Effector memory CD4-positive, alpha-beta T cell (primary cell): ENCODE measurements around the gene ZBTB12.
"Not testable (repeated sequence)": the region's sequence is repeated elsewhere in the genome, so short reads cannot be mapped to it uniquely, and the experiment has no call there.

ENCODE experiments used
- DNase-seq, 3 donors: peaks; one replicate each; pipeline ENCODE4 v3.0.0-alpha.2; 2020
- H3K27ac ChIP-seq: 2 replicates; pipeline ENCODE4 v1.7.0; 2013; ENCODE audit warnings: mild to moderate bottlenecking, low read length, moderate library complexity; ENCODE audit not compliant: insufficient read depth, poor library complexity, severe bottlenecking
- H3K27me3 ChIP-seq: replicated peaks from 2 replicates; pipeline ENCODE4 v1.7.0; 2013; ENCODE audit warnings: mild to moderate bottlenecking, low read length; ENCODE audit not compliant: insufficient read depth, control insufficient read depth, poor library complexity, severe bottlenecking
- H3K36me3 ChIP-seq: 2 replicates; pipeline ENCODE4 v1.7.0; 2013; ENCODE audit warnings: mild to moderate bottlenecking, low read length, moderate library complexity; ENCODE audit not compliant: control insufficient read depth, insufficient read depth
- H3K4me1 ChIP-seq: 2 replicates; pipeline ENCODE4 v1.7.0; 2013; ENCODE audit warnings: low read length, mild to moderate bottlenecking; ENCODE audit not compliant: control insufficient read depth, insufficient read depth, poor library complexity, severe bottlenecking
- H3K4me3 ChIP-seq: 2 replicates; pipeline ENCODE4 v1.7.0; 2013; ENCODE audit warnings: low read length, low read depth, mild to moderate bottlenecking; ENCODE audit not compliant: insufficient read depth, poor library complexity, severe bottlenecking
- H3K9me3 ChIP-seq: 2 replicates; pipeline ENCODE4 v1.7.0; 2013; ENCODE audit warnings: mild to moderate bottlenecking, low read length, moderate library complexity; ENCODE audit not compliant: control insufficient read depth

ZBTB12 gene

DNA sequence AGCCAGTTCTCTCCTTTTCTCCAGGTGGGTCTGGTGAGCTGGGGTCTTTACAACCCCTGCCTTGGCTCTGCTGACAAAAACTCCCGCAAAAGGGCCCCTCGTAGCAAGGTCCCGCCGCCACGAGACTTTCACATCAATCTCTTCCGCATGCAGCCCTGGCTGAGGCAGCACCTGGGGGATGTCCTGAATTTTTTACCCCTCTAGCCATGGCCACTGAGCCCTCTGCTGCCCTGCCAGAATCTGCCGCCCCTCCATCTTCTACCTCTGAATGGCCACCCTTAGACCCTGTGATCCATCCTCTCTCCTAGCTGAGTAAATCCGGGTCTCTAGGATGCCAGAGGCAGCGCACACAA, 43.2 kb upstream of the ZBTB12 start:
- Histone ChIP-seq H3K4me3 (no peak overlapping the region), H3K9me3 (no peaks in the 10 kb centered on the region), H3K27ac (no peak overlapping the region), H3K4me1 (no peaks in the 10 kb centered on the region), H3K36me3 (no peaks in the 10 kb centered on the region), H3K27me3 (no peaks in the 10 kb centered on the region)
- DNase-seq, result no peak

DNA sequence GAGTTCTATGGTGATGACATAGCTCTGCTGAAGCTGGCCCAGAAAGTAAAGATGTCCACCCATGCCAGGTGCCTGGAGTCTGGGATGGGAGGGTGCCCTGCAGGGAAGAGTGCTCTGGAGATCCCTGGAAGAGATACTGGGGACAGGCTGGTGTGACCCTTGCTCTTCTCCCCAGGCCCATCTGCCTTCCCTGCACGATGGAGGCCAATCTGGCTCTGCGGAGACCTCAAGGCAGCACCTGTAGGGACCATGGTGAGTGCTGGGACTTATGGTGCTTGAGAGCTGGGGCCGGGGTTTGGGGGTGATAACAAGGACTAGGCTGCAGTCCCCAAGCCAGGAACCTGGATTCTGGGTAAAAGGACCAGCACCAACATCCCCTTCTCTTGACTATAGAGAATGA, 41.9 kb upstream of the ZBTB12 start:
- no peaks in the 10 kb centered on the region for H3K4me1 ChIP-seq
- no peaks in the 10 kb centered on the region for H3K9me3 ChIP-seq
- no peak overlapping the region for H3K4me3 ChIP-seq
- H3K27ac ChIP-seq, result no peak overlapping the region
- no peaks in the 10 kb centered on the region for H3K36me3 ChIP-seq
- no peak for DNase-seq
- no peaks in the 10 kb centered on the region for H3K27me3 ChIP-seq

DNA sequence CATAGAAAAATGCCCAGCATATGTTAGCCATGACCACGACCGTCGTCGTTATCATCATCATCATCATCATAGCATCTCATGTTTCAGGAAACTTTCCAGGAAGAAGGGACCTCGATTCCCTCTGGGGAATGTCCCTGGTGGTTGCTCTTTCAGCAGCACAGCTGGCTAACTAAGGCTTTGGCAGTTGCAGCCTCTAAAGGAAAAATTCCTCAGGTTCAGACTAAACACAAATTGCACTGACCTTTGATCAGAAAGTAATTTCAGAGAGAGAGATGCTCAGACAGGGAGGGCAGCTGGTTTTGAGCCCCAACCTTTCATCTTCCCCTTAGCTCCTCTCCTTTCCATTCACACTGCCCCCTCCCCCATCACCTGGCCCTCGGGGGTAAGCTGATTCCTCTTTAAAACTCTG, 38.4 kb upstream of the ZBTB12 start:
- Histone ChIP-seq H3K9me3 (no peaks in the 10 kb centered on the region), H3K4me1 (no peaks in the 10 kb centered on the region), H3K27me3 (no peaks in the 10 kb centered on the region), H3K27ac (no peak overlapping the region), H3K36me3 (no peaks in the 10 kb centered on the region), H3K4me3 (no peak overlapping the region)
- DNase-seq, result no peak

DNA sequence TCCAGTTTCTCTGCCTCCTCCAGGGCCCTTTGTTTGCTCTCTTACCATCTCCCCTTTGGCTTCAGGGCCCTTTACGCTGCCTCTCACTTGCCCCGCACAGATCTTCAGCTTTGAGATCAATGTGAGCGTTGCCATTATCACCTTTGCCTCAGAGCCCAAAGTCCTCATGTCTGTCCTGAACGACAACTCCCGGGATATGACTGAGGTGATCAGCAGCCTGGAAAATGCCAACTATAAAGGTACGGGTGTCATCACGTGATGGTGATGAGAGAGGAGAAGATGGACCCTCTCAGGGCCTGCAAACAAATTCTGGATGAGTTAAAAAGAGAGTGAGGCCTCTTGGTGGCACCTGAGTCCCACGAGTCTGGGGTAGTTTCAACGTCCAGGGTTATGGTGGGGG, 33.9 kb upstream of the ZBTB12 start:
- H3K27me3 ChIP-seq, result no peaks in the 10 kb centered on the region

DNA sequence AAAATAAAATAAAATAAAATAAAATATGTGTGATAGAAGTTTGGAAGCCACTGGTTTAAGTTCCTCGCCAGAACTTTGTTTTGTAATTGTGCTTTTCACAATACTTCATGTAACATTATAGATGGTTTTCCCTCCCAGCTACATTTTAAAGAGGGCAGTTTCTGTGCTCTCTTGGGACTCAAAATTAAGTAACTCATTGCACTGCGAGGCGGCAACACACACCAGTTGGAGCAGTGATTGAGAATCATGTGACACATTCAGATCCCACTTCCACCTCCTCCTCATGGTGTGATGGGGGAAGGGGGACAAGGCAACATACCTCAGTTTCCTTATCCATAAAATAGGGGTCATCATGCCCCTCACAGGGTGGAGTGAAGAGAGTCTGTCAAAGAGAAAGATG, 33.1 kb upstream of the ZBTB12 start:
- H3K4me3 ChIP-seq, result no peak overlapping the region
- DNase-seq, result no peak
- no peak overlapping the region for H3K27ac ChIP-seq
- no peaks in the 10 kb centered on the region for H3K36me3 ChIP-seq
- H3K4me1 ChIP-seq, result no peaks in the 10 kb centered on the region
- H3K9me3 ChIP-seq, result no peaks in the 10 kb centered on the region
- H3K27me3 ChIP-seq, result no peaks in the 10 kb centered on the region

More for the DNA sequence above, 33.9 kb upstream of the ZBTB12 start:
- H3K36me3 ChIP-seq, result no peaks in the 10 kb centered on the region
- no peak overlapping the region for H3K27ac ChIP-seq
- no peak for DNase-seq
- no peaks in the 10 kb centered on the region for H3K9me3 ChIP-seq
- no peak overlapping the region for H3K4me3 ChIP-seq
- no peaks in the 10 kb centered on the region for H3K4me1 ChIP-seq

DNA sequence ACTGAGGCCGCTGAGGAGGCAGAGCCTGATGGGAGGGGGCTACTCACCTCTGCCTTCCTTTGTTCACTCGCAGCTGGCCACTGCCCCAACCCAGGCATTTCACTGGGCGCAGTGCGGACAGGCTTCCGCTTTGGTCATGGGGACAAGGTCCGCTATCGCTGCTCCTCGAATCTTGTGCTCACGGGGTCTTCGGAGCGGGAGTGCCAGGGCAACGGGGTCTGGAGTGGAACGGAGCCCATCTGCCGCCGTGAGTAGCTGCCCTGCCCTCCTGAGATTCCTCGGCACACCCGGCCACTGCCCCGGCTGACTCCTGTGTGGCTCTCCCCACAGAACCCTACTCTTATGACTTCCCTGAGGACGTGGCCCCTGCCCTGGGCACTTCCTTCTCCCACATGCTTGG, 31.7 kb upstream of the ZBTB12 start:
- Histone ChIP-seq H3K9me3 (no peaks in the 10 kb centered on the region), H3K36me3 (no peaks in the 10 kb centered on the region), H3K4me3 (no peak overlapping the region), H3K27me3 (no peaks in the 10 kb centered on the region), H3K4me1 (no peaks in the 10 kb centered on the region), H3K27ac (no peak overlapping the region)
- DNase-seq, result no peak

DNA sequence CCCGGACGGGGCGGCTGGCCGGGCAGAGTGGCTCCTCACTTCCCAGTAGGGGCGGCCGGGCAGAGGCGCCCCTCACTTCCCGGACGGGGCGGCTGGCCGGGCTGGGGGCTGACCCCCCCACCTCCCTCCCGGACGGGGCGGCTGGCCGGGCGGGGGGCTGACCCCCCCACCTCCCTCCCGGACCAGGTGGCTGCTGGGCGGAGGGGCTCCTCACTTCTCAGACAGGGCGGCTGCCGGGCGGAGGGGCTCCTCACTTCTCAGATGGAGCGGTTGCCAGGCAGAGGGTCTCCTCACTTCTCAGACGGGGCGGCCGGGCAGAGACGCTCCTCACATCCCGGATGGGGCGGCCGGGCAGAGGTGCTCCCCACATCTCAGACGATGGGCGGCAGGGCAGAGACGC, 30.3 kb upstream of the ZBTB12 start:
- H3K4me1 ChIP-seq, H3K27ac ChIP-seq, H3K9me3 ChIP-seq, DNase-seq, H3K27me3 ChIP-seq, H3K4me3 ChIP-seq, H3K36me3 ChIP-seq: not testable (repeated sequence)

DNA sequence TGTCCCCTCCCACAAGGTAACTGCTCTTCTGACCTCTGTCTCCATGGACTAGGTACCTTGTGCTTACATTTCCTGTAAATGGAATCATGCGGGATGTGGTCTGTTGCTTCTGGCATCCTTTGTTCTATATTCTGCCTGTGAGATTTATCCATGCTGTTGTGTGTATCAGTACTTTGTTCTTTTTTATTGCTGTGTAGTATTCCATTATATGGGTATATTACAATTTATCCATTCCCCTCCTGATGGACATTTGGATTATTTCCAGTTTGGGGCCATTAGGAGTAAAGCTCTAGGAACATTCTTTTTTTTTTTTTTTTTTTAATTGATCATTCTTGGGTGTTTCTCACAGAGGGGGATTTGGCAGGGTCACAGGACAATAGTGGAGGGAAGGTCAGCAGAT, 29.1 kb upstream of the ZBTB12 start:
- Histone ChIP-seq H3K9me3 (no peaks in the 10 kb centered on the region), H3K27ac (no peak overlapping the region), H3K4me1 (no peaks in the 10 kb centered on the region), H3K4me3 (no peak overlapping the region), H3K36me3 (no peaks in the 10 kb centered on the region), H3K27me3 (no peaks in the 10 kb centered on the region)
- DNase-seq, result no peak

DNA sequence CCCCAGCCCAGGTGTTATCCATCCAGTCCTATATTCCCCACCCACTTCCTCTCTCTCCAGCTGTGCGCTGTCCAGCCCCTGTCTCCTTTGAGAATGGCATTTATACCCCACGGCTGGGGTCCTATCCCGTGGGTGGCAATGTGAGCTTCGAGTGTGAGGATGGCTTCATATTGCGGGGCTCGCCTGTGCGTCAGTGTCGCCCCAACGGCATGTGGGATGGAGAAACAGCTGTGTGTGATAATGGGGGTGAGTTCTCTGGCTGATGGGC, 26.7 kb upstream of the ZBTB12 start:
- Histone ChIP-seq H3K27ac (no peak overlapping the region), H3K4me1 (no peaks in the 10 kb centered on the region), H3K36me3 (no peaks in the 10 kb centered on the region), H3K9me3 (no peaks in the 10 kb centered on the region), H3K4me3 (no peak overlapping the region), H3K27me3 (no peaks in the 10 kb centered on the region)
- no peak for DNase-seq

DNA sequence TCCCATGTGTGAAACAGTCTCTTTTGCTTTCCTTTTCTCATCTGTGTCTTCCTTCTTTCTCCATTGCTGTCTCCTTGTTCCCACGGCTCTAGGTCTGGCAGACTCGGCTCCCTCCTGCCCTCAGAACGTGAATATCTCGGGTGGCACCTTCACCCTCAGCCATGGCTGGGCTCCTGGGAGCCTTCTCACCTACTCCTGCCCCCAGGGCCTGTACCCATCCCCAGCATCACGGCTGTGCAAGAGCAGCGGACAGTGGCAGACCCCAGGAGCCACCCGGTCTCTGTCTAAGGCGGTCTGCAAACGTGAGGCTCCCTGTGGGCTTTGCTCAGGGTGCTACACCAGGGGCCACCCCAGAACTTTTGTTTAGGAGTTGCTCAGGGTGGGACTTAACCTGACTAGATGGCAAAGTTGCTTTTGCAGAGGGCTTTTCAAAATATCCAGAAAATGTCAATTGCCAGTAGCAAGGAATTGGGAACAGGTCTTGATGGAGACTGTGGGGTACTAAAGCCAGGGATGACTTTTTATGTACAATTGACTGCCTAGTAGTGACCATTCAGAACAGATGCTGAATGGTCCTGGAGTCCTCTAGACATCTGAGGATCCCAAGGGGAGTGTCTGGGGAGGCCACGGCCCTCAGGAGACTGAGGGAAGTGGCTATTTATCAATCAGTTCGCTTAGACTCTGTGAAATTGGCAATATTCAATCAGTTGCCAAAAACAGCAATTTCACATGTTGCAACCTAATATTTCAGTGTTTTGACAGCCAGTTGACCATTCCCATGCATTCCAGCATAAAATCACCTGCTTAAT, 26.2 kb upstream of the ZBTB12 start:
- H3K27me3 ChIP-seq, result no peaks in the 10 kb centered on the region
- no peaks in the 10 kb centered on the region for H3K4me1 ChIP-seq
- H3K4me3 ChIP-seq, result no peak overlapping the region
- H3K9me3 ChIP-seq, result no peaks in the 10 kb centered on the region
- no peak for DNase-seq
- no peaks in the 10 kb centered on the region for H3K36me3 ChIP-seq
- no peak overlapping the region for H3K27ac ChIP-seq
